Parathyroid adenoma (tissue), 2 donors: ENCODE results near the gene COL4A2.

Experiments
- H2AFZ ChIP-seq: fragments of 300-600 bp; sonication (generic); one replicate; pipeline ENCODE4 v1.7.0; 2017; ENCODE audit warnings: antibody characterized with exemption, mild to moderate bottlenecking
- H3K27ac ChIP-seq: fragments of 300-600 bp; sonication (generic); one replicate; pipeline ENCODE4 v1.7.0; 2017
- H3K27me3 ChIP-seq: fragments of 300-600 bp; sonication (generic); one replicate; pipeline ENCODE4 v1.7.0; 2017; ENCODE audit warnings: low read length; ENCODE audit not compliant: control insufficient read depth, insufficient read depth
- H3K36me3 ChIP-seq: fragments of 300-600 bp; sonication (generic); one replicate; pipeline ENCODE4 v1.7.0; 2017; ENCODE audit warnings: low read length; ENCODE audit not compliant: control insufficient read depth, insufficient read depth
- H3K4me1 ChIP-seq: fragments of 300-600 bp; sonication (generic); one replicate; pipeline ENCODE4 v1.7.0; 2017; ENCODE audit warnings: control low read depth
- H3K4me2 ChIP-seq: fragments of 300-600 bp; sonication (generic); one replicate; pipeline ENCODE4 v1.7.0; 2017; ENCODE audit warnings: low read length
- H3K4me3 ChIP-seq: fragments of 300-600 bp; sonication (generic); one replicate; pipeline ENCODE4 v1.7.0; 2017; ENCODE audit warnings: low read depth, low read length
- H3K79me2 ChIP-seq: fragments of 300-600 bp; sonication (generic); one replicate; pipeline ENCODE4 v1.7.0; 2017; ENCODE audit warnings: control low read depth
- H3K9ac ChIP-seq: fragments of 300-600 bp; sonication (generic); one replicate; pipeline ENCODE4 v1.7.0; 2017; ENCODE audit warnings: mild to moderate bottlenecking
- H3K9me3 ChIP-seq: fragments of 300-600 bp; sonication (generic); one replicate; pipeline ENCODE4 v1.7.0; 2017; ENCODE audit warnings: low read length; ENCODE audit not compliant: control insufficient read depth
- TF ChIP-seq, protein P1 (sequence below): fragments of 300-600 bp; sonication (generic); IDR thresholded peaks from one replicate; pipeline ENCODE4 v1.7.0; 2017; ENCODE audit warnings: antibody characterized with exemption, mild to moderate bottlenecking
- donor health status: primary hyperparathyroidism.

COL4A2 gene

DNA sequence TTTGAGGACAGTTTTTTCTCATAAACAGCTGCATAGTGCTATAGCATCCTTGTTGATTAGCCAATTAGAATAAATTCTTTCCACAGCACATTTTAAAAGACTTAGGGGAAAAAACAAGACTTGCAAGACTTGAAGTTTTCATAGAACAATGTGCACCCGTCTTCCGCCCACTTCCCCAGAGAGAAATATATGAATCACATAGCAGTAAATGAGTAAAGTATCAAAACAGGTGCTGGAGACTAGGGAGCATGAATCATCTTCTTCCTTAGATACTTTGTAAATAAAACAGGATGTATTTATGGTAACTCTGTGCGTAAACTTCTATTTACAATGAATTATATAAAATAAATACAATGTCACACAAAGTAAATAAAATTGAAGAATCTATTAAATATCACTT lies 75.1 kb downstream of the COL4A2 start:
- H3K27ac ChIP-seq = no peak overlapping the region
- no peak overlapping the region for H3K4me3 ChIP-seq
- no peak overlapping the region for H2AFZ ChIP-seq
- TF ChIP-seq, protein P1, sequence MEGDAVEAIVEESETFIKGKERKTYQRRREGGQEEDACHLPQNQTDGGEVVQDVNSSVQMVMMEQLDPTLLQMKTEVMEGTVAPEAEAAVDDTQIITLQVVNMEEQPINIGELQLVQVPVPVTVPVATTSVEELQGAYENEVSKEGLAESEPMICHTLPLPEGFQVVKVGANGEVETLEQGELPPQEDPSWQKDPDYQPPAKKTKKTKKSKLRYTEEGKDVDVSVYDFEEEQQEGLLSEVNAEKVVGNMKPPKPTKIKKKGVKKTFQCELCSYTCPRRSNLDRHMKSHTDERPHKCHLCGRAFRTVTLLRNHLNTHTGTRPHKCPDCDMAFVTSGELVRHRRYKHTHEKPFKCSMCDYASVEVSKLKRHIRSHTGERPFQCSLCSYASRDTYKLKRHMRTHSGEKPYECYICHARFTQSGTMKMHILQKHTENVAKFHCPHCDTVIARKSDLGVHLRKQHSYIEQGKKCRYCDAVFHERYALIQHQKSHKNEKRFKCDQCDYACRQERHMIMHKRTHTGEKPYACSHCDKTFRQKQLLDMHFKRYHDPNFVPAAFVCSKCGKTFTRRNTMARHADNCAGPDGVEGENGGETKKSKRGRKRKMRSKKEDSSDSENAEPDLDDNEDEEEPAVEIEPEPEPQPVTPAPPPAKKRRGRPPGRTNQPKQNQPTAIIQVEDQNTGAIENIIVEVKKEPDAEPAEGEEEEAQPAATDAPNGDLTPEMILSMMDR = no peak
- H3K9me3 ChIP-seq = no peaks in the 10 kb centered on the region
- H3K4me2 ChIP-seq = no peak overlapping the region
- H3K4me1 ChIP-seq = no peaks in the 10 kb centered on the region
- H3K27me3 ChIP-seq = no peaks in the 10 kb centered on the region
- H3K36me3 ChIP-seq = no peaks in the 10 kb centered on the region
- H3K79me2 ChIP-seq = no peaks in the 10 kb centered on the region
- no peak overlapping the region for H3K9ac ChIP-seq

DNA sequence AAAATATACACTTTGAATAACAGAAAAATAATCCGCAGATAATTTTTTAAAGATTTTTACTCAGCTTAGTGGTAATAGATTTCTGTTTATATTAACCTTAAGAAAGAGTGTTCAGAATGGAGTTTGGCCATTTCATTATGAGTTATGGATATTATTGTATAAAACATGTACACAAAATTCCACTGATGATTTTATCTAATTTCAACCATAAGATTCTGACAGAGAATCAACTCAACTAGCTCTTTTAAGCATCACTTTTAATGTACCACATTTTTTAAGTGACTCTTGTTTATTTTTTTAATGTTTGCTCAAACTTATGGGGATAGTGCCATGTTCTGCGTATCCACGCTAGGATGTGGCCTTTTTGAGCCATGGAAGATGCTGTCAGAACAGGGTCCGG lies 75.7 kb downstream of the COL4A2 start:
- no peak overlapping the region for H3K9ac ChIP-seq

DNA sequence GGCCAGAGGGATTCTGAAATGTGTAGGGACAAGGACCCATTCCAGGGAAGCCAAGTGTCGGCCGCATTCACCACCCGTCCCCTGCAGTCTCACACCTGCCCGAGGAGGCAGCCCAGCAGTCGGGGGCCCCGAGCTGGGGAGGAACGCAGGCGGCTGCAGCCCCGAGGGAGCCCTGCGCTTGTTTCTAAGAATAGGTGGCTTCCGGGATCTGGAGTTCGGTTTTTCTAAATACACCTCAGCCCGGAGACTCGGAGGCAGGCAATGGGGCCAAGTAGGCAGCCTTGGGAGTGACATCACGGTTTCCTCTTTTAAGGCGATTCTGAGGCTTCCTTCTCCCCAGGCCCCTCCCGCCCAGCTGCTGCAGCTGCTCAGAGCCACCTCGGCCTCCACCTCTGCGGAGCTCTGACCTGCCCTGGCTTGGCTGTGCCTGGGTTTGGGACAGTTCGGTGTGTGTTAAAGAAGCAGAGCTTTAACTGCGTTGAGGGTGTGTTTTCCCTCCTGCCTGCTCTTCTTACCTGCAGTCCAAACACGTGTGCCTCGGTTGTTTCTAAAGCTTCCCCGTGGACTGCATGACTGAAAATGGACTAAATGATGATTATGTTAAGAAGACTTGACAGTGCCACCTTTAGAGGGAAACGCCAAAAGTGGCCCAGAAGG lies 80.5 kb downstream of the COL4A2 start:
- peaks cover 8% of the 10 kb centered on the region for H3K4me1 ChIP-seq
- no peak overlapping the region for H3K4me3 ChIP-seq
- H3K27ac ChIP-seq = peak overlapping the region; percentile 53

More for the DNA sequence above, 75.7 kb downstream of the COL4A2 start:
- Histone ChIP-seq H3K27ac (no peak overlapping the region), H3K4me1 (peaks cover 3% of the 10 kb centered on the region), H3K9me3 (no peaks in the 10 kb centered on the region), H3K27me3 (no peaks in the 10 kb centered on the region), H3K4me3 (no peak overlapping the region), H3K4me2 (no peak overlapping the region), H3K36me3 (no peaks in the 10 kb centered on the region), H3K79me2 (no peaks in the 10 kb centered on the region), H2AFZ (no peak overlapping the region)
- TF ChIP-seq, protein P1 = no peak

DNA sequence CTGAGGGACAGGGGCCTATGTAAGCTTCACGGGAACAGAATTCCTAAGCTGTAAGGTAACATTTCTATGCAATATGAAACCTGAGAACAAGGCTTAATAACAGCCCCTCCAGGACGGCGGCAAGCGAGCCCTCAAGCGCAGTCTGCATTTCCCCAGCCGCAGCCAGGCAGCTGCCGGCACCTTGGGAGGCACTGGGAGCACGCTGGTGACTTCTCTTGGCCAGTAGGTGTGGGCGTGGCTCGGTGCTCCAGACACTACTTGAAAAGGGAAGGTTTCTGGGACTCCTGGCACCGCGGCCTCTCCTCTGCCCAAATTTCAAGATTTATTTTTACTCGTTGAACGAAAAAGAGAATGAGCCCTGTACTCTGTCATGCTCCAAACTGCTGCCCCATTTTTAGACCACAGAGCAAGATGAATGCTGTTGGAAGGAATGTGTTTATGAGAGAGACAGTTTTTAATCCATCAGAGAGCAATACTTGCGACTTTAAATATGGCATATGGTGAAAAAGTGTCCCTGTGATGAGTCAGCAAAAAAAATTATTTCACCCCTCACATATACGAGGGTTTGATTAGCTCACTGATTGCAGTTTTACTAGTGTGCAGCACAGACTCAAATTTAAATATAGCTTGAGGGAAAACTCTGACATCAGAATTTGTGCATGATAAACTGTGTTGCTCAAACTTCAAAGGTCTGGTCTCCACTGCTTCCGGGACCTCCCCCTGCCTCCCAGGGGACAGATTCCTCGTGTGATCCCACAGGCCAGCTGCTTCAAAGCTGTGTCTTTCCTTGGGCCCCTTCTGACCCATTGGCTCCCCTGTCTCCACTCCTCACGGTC lies 81.2 kb downstream of the COL4A2 start:
- Histone ChIP-seq H3K27me3 (no peaks in the 10 kb centered on the region), H3K4me1 (peaks cover 8% of the 10 kb centered on the region), H3K27ac (peak overlapping the region; percentile 53), H3K4me3 (no peak overlapping the region), H3K4me2 (peak overlapping the region; percentile 1), H3K9ac (no peak overlapping the region), H2AFZ (peak overlapping the region; percentile 56), H3K9me3 (no peaks in the 10 kb centered on the region), H3K79me2 (no peaks in the 10 kb centered on the region), H3K36me3 (no peaks in the 10 kb centered on the region)
- TF ChIP-seq, protein P1 = no peak

More for the DNA sequence above, 80.5 kb downstream of the COL4A2 start:
- H3K79me2 ChIP-seq = no peaks in the 10 kb centered on the region
- TF ChIP-seq, protein P1 = no peak
- no peaks in the 10 kb centered on the region for H3K27me3 ChIP-seq
- peak overlapping the region; percentile 1 for H3K4me2 ChIP-seq
- H3K9ac ChIP-seq = no peak overlapping the region
- H2AFZ ChIP-seq = peak overlapping the region; percentile 56
- no peaks in the 10 kb centered on the region for H3K36me3 ChIP-seq
- H3K9me3 ChIP-seq = no peaks in the 10 kb centered on the region
